ENCODE measurements around the gene SHKBP1. TPM values are rescaled to one million over a fixed set of nuclear protein-coding genes. Genes with fewer than 3 reads are reported as not detected.
A peak's percentile ranks its signal among the peaks of the same experiment; 100 is the strongest.

Gene SHKBP1
- total RNA-seq, 2 donors from 2014 or later = 53.6 to 87.8 TPM

DNA sequence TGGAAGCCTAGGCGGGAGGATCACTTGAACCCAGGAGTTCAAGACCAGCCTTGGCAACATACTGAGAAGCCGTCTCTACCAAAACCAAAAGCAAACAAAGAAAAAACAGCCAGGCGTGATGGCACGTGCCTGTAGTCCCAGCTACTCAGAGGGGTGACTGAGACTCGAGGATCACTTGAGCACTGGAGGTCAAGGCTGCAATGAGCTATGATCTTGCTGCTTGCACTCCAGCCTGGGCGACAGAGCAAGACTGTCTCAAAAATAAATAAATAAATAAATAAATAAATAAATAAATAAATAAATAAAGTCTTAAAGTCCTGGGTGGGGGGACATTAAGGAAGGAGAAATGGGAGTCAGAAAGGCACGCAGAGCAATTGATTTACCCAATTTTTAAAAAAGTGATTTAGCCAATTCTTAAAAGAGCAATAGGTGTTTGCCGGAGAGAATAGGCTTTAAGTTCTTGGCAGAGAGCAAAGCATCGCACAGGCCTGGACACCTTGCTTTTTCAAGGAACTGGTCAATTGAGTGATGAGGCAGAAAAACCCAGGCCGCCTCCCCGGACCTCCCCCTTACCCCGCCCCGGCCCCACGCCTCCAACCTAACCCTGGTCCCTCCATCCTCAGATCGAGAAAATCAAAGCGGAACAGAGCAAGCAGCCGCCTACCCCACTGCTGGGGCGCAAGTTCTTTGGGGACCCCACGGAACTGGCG, 9.5 kb upstream of the SHKBP1 start:
- no peak overlapping the region for H3K4me3 ChIP-seq
- no peak overlapping the region for H3K9ac ChIP-seq (ENCODE audit: low read depth in 2 of 2, low read length in 2 of 2)
- no peak for TF ChIP-seq CTCF (IDR thresholded peaks at IDR 0.05)
- intact Hi-C loops (cut with DNase I) = no loop called here
- no peak overlapping the region for H3K27ac ChIP-seq
- no peaks in the 10 kb centered on the region for H3K36me3 ChIP-seq
- DNase-seq = no peak
- no peaks in the 10 kb centered on the region for H3K9me3 ChIP-seq
- H3K27me3 ChIP-seq = peaks cover 37% of the 10 kb centered on the region
- no peaks in the 10 kb centered on the region for H3K4me1 ChIP-seq

- peaks cover 37% of the 10 kb centered on the region for H3K27me3 ChIP-seq
- no peaks in the 10 kb centered on the region for H3K9me3 ChIP-seq
- no peak for DNase-seq
- TF ChIP-seq CTCF (IDR thresholded peaks at IDR 0.05) = no peak
- intact Hi-C loops (cut with DNase I) = no loop called here
- H3K4me1 ChIP-seq = no peaks in the 10 kb centered on the region
- no peaks in the 10 kb centered on the region for H3K36me3 ChIP-seq
- no peak overlapping the region for H3K27ac ChIP-seq
- H3K4me3 ChIP-seq = no peak overlapping the region
- no peak overlapping the region for H3K9ac ChIP-seq (ENCODE audit: low read depth in 2 of 2, low read length in 2 of 2)
These were observed 8.8 kb upstream of the SHKBP1 start for GRCh38 chr19:40567750-40568494.

DNA sequence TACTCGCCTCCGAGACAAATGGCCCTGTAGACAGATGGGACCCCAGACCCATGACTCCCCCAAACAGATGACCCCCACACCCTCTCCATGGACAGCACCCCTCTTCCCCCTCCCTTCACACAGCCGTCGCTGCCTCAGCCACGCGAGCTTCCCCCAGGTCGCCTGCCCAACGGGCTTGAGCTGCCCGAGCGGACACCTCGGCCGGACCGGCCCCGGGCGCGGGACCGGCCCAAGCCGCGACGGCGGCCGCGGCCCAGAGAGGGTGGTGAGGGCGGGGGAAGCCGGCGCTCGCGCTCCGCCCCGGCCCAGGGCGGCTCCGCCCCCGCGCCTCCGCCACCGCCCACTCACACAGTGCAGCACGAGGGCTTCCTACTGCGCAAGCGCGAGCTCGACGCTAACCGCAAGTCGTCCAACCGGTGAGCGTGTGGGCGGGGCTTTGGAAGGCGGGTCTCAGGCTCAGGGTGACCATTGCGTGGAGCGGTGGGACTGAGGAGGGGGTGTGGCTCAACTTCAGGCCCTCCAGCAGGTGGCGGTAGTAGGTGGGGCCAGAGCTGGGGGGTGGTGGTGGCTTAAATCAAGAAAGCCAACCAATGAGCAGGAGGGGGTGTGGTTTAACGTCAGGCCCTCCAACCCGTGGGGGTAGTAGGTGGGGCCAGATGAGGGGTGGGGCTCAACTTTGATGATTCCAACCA, 6.2 kb upstream of the SHKBP1 start:
- Histone ChIP-seq H3K27me3 (peaks cover 29% of the 10 kb centered on the region), H3K4me1 (no peaks in the 10 kb centered on the region), H3K36me3 (no peaks in the 10 kb centered on the region), H3K4me3 (peak overlapping the region; percentile 19), H3K9ac (ENCODE audit: low read depth in 2 of 2, low read length in 2 of 2) (peak overlapping the region; percentile 55 to 65), H3K9me3 (no peaks in the 10 kb centered on the region), H3K27ac (no peak overlapping the region)
- intact Hi-C loops (cut with DNase I) = no loop called here
- TF ChIP-seq CTCF (IDR thresholded peaks at IDR 0.05) = peak; percentile 24
- DNase-seq = peak; percentile 99

- intact Hi-C loops (cut with DNase I) = no loop called here
- no peak overlapping the region for H3K4me3 ChIP-seq
- no peak overlapping the region for H3K27ac ChIP-seq
These were observed 5.7 kb upstream of the SHKBP1 start for GRCh38 chr19:40571005-40571318.

More at GRCh38 chr19:40571005-40571318, 5.7 kb upstream of the SHKBP1 start:
- no peaks in the 10 kb centered on the region for H3K36me3 ChIP-seq
- no peak overlapping the region for H3K9ac ChIP-seq (ENCODE audit: low read depth in 2 of 2, low read length in 2 of 2)
- H3K9me3 ChIP-seq = no peaks in the 10 kb centered on the region
- no peak for DNase-seq
- peaks cover 25% of the 10 kb centered on the region for H3K27me3 ChIP-seq
- TF ChIP-seq CTCF (IDR thresholded peaks at IDR 0.05) = peak; percentile 11
- no peaks in the 10 kb centered on the region for H3K4me1 ChIP-seq

Data from colonic mucosa (tissue), 4 donors.